Keratinocyte (primary cell): ENCODE data around the gene FSTL3. TPM values are rescaled to one million over a fixed set of nuclear protein-coding genes. Genes with fewer than 3 reads are reported as not detected.

ENCODE experiments used
- DNase-seq: peaks from one replicate; pipeline ENCODE4 v3.0.0-alpha.2; 2011; ENCODE audit warnings: low read depth, missing footprints, low spot score
- FAIRE-seq: peaks from 2 replicates; lab custom pipeline; 2011; peaks lifted over from hg19 to GRCh38; lab: Jason Lieb, UNC
- H2AFZ ChIP-seq: 2 replicates; pipeline ENCODE4 v1.6.0; 2012; ENCODE audit warnings: low read length, control low read depth, inconsistent platforms; ENCODE audit not compliant: control insufficient read depth
- H3K27ac ChIP-seq: 2 replicates; pipeline ENCODE4 v1.5.1; 2011; ENCODE audit warnings: low read length; ENCODE audit not compliant: control insufficient read depth, insufficient read depth
- H3K27me3 ChIP-seq: 3 replicates; pipeline ENCODE4 v1.6.0; 2011; ENCODE audit warnings: low read length; ENCODE audit not compliant: control insufficient read depth, insufficient read depth; ENCODE audit errors: extremely low read depth
- H3K36me3 ChIP-seq, 2 experiments: 2 replicates in 1 of 2; 3 replicates in 1 of 2; pipeline ENCODE4 v1.5.1; 2011; ENCODE audit warnings: low read length in 2 of 2, mild to moderate bottlenecking in 1 of 2; ENCODE audit not compliant: control insufficient read depth in 2 of 2, insufficient read depth in 2 of 2; ENCODE audit errors: extremely low read depth in 1 of 2
- H3K4me1 ChIP-seq: 3 replicates; pipeline ENCODE4 v1.5.1; 2011; ENCODE audit warnings: low read length; ENCODE audit not compliant: control insufficient read depth, insufficient read depth; ENCODE audit errors: extremely low read depth
- H3K4me2 ChIP-seq: 3 replicates; pipeline ENCODE4 v1.6.0; 2011; ENCODE audit warnings: low read depth, low read length; ENCODE audit not compliant: control insufficient read depth, insufficient read depth; ENCODE audit errors: extremely low read depth
- H3K4me3 ChIP-seq, 3 experiments: fragments of 200-600 bp in 1 of 3; sonication (generic) in 1 of 3; 2 replicates in 2 of 3; 3 replicates in 1 of 3; pipeline ENCODE4 v1.5.1; 2011 to 2016; ENCODE audit warnings: low read length in 3 of 3, mild to moderate bottlenecking in 3 of 3, control low read depth in 2 of 3, inconsistent platforms in 1 of 3, low read depth in 1 of 3, mixed read lengths in 1 of 3, mixed run types in 1 of 3, moderate library complexity in 1 of 3; ENCODE audit not compliant: control insufficient read depth in 2 of 3, insufficient read depth in 2 of 3; ENCODE audit errors: extremely low read depth in 1 of 3
- H3K79me2 ChIP-seq: 2 replicates; pipeline ENCODE4 v1.6.0; 2012; ENCODE audit warnings: low read length; ENCODE audit not compliant: control insufficient read depth, insufficient read depth
- H3K9ac ChIP-seq: 3 replicates; pipeline ENCODE4 v1.6.0; 2011; ENCODE audit warnings: low read length; ENCODE audit not compliant: control insufficient read depth, insufficient read depth; ENCODE audit errors: extremely low read depth
- H3K9me1 ChIP-seq: 3 replicates; pipeline ENCODE4 v1.6.0; 2011; ENCODE audit warnings: low read length; ENCODE audit not compliant: control insufficient read depth, insufficient read depth; ENCODE audit errors: extremely low read depth
- H3K9me3 ChIP-seq: 2 replicates; pipeline ENCODE4 v1.5.1; 2012; ENCODE audit warnings: low read depth, low read length; ENCODE audit not compliant: control insufficient read depth
- H4K20me1 ChIP-seq: 3 replicates; pipeline ENCODE4 v1.6.0; 2011; ENCODE audit warnings: low read length; ENCODE audit not compliant: control insufficient read depth, insufficient read depth; ENCODE audit errors: extremely low read depth
- EZH2 ChIP-seq: IDR thresholded peaks from one replicate; pipeline ENCODE4 v1.6.1; 2012; ENCODE audit warnings: inconsistent platforms, mild to moderate bottlenecking, low read length, moderate library complexity
- dilution Hi-C: fragments of 300-500 bp; cut with MboI; formaldehyde crosslinking; loops from one replicate; pipeline ENCODE4 v1.7.0; 2020; ENCODE audit warnings: low sequenced_read_pairs; ENCODE audit not compliant: extremely low pct_ligation_motif_present
- polyA plus RNA-seq, 5 experiments: library from polyadenylated mRNA; depleted of rRNA in 3 of 5; stranded (reverse) in 3 of 5; stranded (forward) in 1 of 5; unstranded in 1 of 5; fragments of >200 nt; gene quantifications; 1 replicate in 1 of 5; 2 replicates in 3 of 5; 3 replicates in 1 of 5; pipeline versions ENCODE4 v1.2.1 to v1.2.3, GENCODE V29; 2011 to 2012; ENCODE audit warnings: missing spikeins in 2 of 5, low read depth in 1 of 5, low replicate concordance in 1 of 5
- TF ChIP-seq, protein P1 (sequence below), 3 experiments: IDR thresholded peaks in 1 of 3; conservative IDR thresholded peaks in 1 of 3; optimal IDR thresholded peaks in 1 of 3; 2 replicates in 2 of 3; 3 replicates in 1 of 3; pipeline versions ENCODE3 to v1.5.1; 2011; ENCODE audit warnings: low read length in 3 of 3, mild to moderate bottlenecking in 3 of 3, moderate library complexity in 2 of 3, control low read depth in 1 of 3, inconsistent platforms in 1 of 3; ENCODE audit not compliant: insufficient read depth in 2 of 3; ENCODE audit errors: extremely low read depth in 1 of 3

Gene FSTL3
- polyA plus RNA-seq, 1 donor (not counting 4 experiments of a cell fraction or from before 2014, with no cell fraction given), result 54.4 TPM

- no peaks in the 10 kb centered on the region for H3K9me1 ChIP-seq
- H4K20me1 ChIP-seq, result no peaks in the 10 kb centered on the region
- no peaks in the 10 kb centered on the region for H3K79me2 ChIP-seq
- H3K9ac ChIP-seq, result no peak overlapping the region
- DNase-seq (no peak), FAIRE-seq (no peak)
- H3K4me1 ChIP-seq, result no peaks in the 10 kb centered on the region
- no peak overlapping the region for H3K4me3 ChIP-seq
- no peaks in the 10 kb centered on the region for H3K36me3 ChIP-seq
- H3K4me2 ChIP-seq, result no peak overlapping the region
- no peak overlapping the region for H3K27ac ChIP-seq
- H2AFZ ChIP-seq, result no peak overlapping the region
- H3K9me3 ChIP-seq, result no peaks in the 10 kb centered on the region
- H3K27me3 ChIP-seq, result peaks cover under 1% of the 10 kb centered on the region
- TF ChIP-seq, protein P1, sequence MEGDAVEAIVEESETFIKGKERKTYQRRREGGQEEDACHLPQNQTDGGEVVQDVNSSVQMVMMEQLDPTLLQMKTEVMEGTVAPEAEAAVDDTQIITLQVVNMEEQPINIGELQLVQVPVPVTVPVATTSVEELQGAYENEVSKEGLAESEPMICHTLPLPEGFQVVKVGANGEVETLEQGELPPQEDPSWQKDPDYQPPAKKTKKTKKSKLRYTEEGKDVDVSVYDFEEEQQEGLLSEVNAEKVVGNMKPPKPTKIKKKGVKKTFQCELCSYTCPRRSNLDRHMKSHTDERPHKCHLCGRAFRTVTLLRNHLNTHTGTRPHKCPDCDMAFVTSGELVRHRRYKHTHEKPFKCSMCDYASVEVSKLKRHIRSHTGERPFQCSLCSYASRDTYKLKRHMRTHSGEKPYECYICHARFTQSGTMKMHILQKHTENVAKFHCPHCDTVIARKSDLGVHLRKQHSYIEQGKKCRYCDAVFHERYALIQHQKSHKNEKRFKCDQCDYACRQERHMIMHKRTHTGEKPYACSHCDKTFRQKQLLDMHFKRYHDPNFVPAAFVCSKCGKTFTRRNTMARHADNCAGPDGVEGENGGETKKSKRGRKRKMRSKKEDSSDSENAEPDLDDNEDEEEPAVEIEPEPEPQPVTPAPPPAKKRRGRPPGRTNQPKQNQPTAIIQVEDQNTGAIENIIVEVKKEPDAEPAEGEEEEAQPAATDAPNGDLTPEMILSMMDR (optimal IDR thresholded peaks at IDR 0.05 in 1 of 3, IDR thresholded peaks at IDR 0.05 in 1 of 3, conservative IDR thresholded peaks at IDR 0.05 in 1 of 3; ENCODE audit: extremely low read depth in 1 of 3, insufficient read depth in 2 of 3, low read length in 3 of 3), result no peak
- no peak for TF ChIP-seq EZH2
- dilution Hi-C loops, result no loop called here
Measured at GRCh38 chr19:723714-724113, 47.5 kb downstream of the FSTL3 start.

GRCh38 chr19:725461-726089, 49.4 kb downstream of the FSTL3 start:
- H3K9ac ChIP-seq, result no peak overlapping the region
- no peak overlapping the region for H3K4me2 ChIP-seq
- no peaks in the 10 kb centered on the region for H3K9me3 ChIP-seq
- no peaks in the 10 kb centered on the region for H3K27me3 ChIP-seq
- no peaks in the 10 kb centered on the region for H3K79me2 ChIP-seq
- DNase-seq, result no peak
- H2AFZ ChIP-seq, result no peak overlapping the region
- FAIRE-seq, result no peak
- H4K20me1 ChIP-seq, result no peaks in the 10 kb centered on the region
- TF ChIP-seq, protein P1 (optimal IDR thresholded peaks at IDR 0.05 in 1 of 3, IDR thresholded peaks at IDR 0.05 in 1 of 3, conservative IDR thresholded peaks at IDR 0.05 in 1 of 3; ENCODE audit: extremely low read depth in 1 of 3, insufficient read depth in 2 of 3, low read length in 3 of 3), result no peak
- TF ChIP-seq EZH2, result no peak
- no peaks in the 10 kb centered on the region for H3K9me1 ChIP-seq
- H3K4me3 ChIP-seq, result no peak overlapping the region
- dilution Hi-C loops, result no loop called here
- no peaks in the 10 kb centered on the region for H3K4me1 ChIP-seq
- no peak overlapping the region for H3K27ac ChIP-seq
- H3K36me3 ChIP-seq, result no peaks in the 10 kb centered on the region
